Karpas-422 (cell line): Measurements from ENCODE around the gene PROK2. TPM values are rescaled to one million over a fixed set of nuclear protein-coding genes. Genes with fewer than 3 reads are reported as not detected.

Experiments used
- DNase-seq: peaks from one replicate; pipeline ENCODE4 v3.0.0-alpha.2; 2015
- H2AFZ ChIP-seq: fragments of 200-600 bp; sonication (generic); 2 replicates; pipeline ENCODE4 v1.6.1; 2014; ENCODE audit warnings: antibody characterized with exemption, low read length, mixed read lengths
- H3K27ac ChIP-seq: fragments of 200-600 bp; sonication (generic); 2 replicates; pipeline ENCODE4 v1.5.1; 2014; ENCODE audit warnings: mild to moderate bottlenecking, low read length, moderate library complexity
- H3K27me3 ChIP-seq: fragments of 200-600 bp; sonication (generic); 2 replicates; pipeline ENCODE4 v1.6.1; 2014; ENCODE audit warnings: low read length, mixed read lengths
- H3K36me3 ChIP-seq: fragments of 200-600 bp; sonication (generic); 2 replicates; pipeline ENCODE4 v1.6.1; 2014; ENCODE audit warnings: low read length, mixed read lengths; ENCODE audit not compliant: insufficient read depth
- H3K4me1 ChIP-seq: fragments of 200-600 bp; sonication (generic); 2 replicates; pipeline ENCODE4 v1.6.1; 2014; ENCODE audit warnings: mild to moderate bottlenecking, low read length, mixed read lengths
- H3K4me2 ChIP-seq: fragments of 200-600 bp; sonication (generic); 2 replicates; pipeline ENCODE4 v1.6.1; 2014; ENCODE audit warnings: low read length, low read depth, mild to moderate bottlenecking; ENCODE audit not compliant: poor library complexity, severe bottlenecking
- H3K4me3 ChIP-seq: fragments of 200-600 bp; sonication (generic); 2 replicates; pipeline ENCODE4 v1.5.1; 2014; ENCODE audit warnings: mild to moderate bottlenecking, antibody characterized with exemption, low read length, mixed read lengths
- H3K79me2 ChIP-seq: fragments of 200-600 bp; sonication (generic); 2 replicates; pipeline ENCODE4 v1.6.1; 2014; ENCODE audit warnings: mild to moderate bottlenecking, low read length, mixed read lengths
- H3K9ac ChIP-seq: fragments of 200-600 bp; sonication (generic); 2 replicates; pipeline ENCODE4 v1.6.0; 2014; ENCODE audit warnings: low read length
- H3K9me2 ChIP-seq: fragments of 200-600 bp; sonication (generic), shearing (Covaris generic); replicated peaks from 2 replicates; pipeline ENCODE4 v1.6.0; 2014; ENCODE audit warnings: mild to moderate bottlenecking, low read length, moderate library complexity; ENCODE audit not compliant: insufficient read depth
- H3K9me3 ChIP-seq: fragments of 300-700, 200-600 bp; sonication (generic); 2 replicates; pipeline ENCODE4 v1.6.1; 2014; ENCODE audit warnings: low read length, mixed read lengths
- H4K20me1 ChIP-seq: fragments of 200-600 bp; sonication (generic); 2 replicates; pipeline ENCODE4 v1.6.1; 2014; ENCODE audit warnings: mild to moderate bottlenecking, antibody characterized with exemption, low read length, low read depth; ENCODE audit not compliant: insufficient read depth
- total RNA-seq: library from RNA; depleted of rRNA; stranded (reverse); fragments of >200 nt; shearing (Covaris generic); gene quantifications from 2 replicates; pipeline ENCODE4 v1.2.3, GENCODE V29; 2014; ENCODE audit warnings: low replicate concordance

Gene PROK2
- total RNA-seq, 1 experiment from 2014 or later, result not detected

GRCh38 chr3:71752831-71753700 is 31.9 kb downstream of the PROK2 start:
- no peaks in the 10 kb centered on the region for H4K20me1 ChIP-seq
- H3K79me2 ChIP-seq, result no peaks in the 10 kb centered on the region
- no peaks in the 10 kb centered on the region for H3K9me2 ChIP-seq
- H3K4me2 ChIP-seq, result no peak overlapping the region
- no peak overlapping the region for H3K4me3 ChIP-seq
- no peak overlapping the region for H3K9ac ChIP-seq
- no peaks in the 10 kb centered on the region for H3K36me3 ChIP-seq
- no peak overlapping the region for H3K27ac ChIP-seq
- H3K4me1 ChIP-seq, result no peaks in the 10 kb centered on the region
- H2AFZ ChIP-seq, result no peak overlapping the region
- no peaks in the 10 kb centered on the region for H3K9me3 ChIP-seq
- H3K27me3 ChIP-seq, result no peaks in the 10 kb centered on the region
- DNase-seq, result no peak

GRCh38 chr3:71751602-71752001 is 33.3 kb downstream of the PROK2 start:
- Histone ChIP-seq H3K36me3 (no peaks in the 10 kb centered on the region), H3K4me3 (no peak overlapping the region), H3K9me2 (no peaks in the 10 kb centered on the region), H3K4me2 (no peak overlapping the region), H3K27me3 (no peaks in the 10 kb centered on the region), H4K20me1 (no peaks in the 10 kb centered on the region), H3K79me2 (no peaks in the 10 kb centered on the region), H3K9me3 (no peaks in the 10 kb centered on the region), H2AFZ (no peak overlapping the region), H3K4me1 (no peaks in the 10 kb centered on the region), H3K27ac (no peak overlapping the region), H3K9ac (no peak overlapping the region)
- DNase-seq, result no peak

GRCh38 chr3:71744738-71745137 is 40.2 kb downstream of the PROK2 start:
- H3K9ac ChIP-seq, result no peak overlapping the region

GRCh38 chr3:71742621-71743020 is 42.3 kb downstream of the PROK2 start:
- Histone ChIP-seq H3K27me3 (peaks cover 3% of the 10 kb centered on the region; the same call in 1 of the 2 replicates), H3K4me3 (no peak overlapping the region), H3K79me2 (no peaks in the 10 kb centered on the region), H3K4me1 (no peaks in the 10 kb centered on the region), H3K9me3 (peaks cover 15% of the 10 kb centered on the region), H3K4me2 (no peak overlapping the region), H2AFZ (no peak overlapping the region), H3K27ac (no peak overlapping the region), H3K9ac (no peak overlapping the region), H3K36me3 (0 out of 2 replicates have a peak, but pooled peaks cover 3% of the 10 kb centered on the region), H4K20me1 (no peaks in the 10 kb centered on the region), H3K9me2 (no peaks in the 10 kb centered on the region)
- no peak for DNase-seq

More at GRCh38 chr3:71744738-71745137, 40.2 kb downstream of the PROK2 start:
- Histone ChIP-seq H4K20me1 (no peaks in the 10 kb centered on the region), H3K27me3 (peaks cover 3% of the 10 kb centered on the region; the same call in 1 of the 2 replicates), H3K79me2 (no peaks in the 10 kb centered on the region), H3K9me3 (peaks cover 15% of the 10 kb centered on the region), H3K4me3 (no peak overlapping the region), H3K4me2 (no peak overlapping the region), H3K36me3 (0 out of 2 replicates have a peak, but pooled peaks cover 3% of the 10 kb centered on the region), H3K27ac (no peak overlapping the region), H2AFZ (no peak overlapping the region), H3K4me1 (no peaks in the 10 kb centered on the region), H3K9me2 (no peaks in the 10 kb centered on the region)
- DNase-seq, result no peak

- no peak for DNase-seq
- H3K9me3 ChIP-seq, result no peaks in the 10 kb centered on the region
- peaks cover 3% of the 10 kb centered on the region for H3K4me1 ChIP-seq
- no peaks in the 10 kb centered on the region for H3K79me2 ChIP-seq
- no peaks in the 10 kb centered on the region for H3K27me3 ChIP-seq
- no peak overlapping the region for H3K9ac ChIP-seq
- no peak overlapping the region for H3K4me2 ChIP-seq
- no peaks in the 10 kb centered on the region for H4K20me1 ChIP-seq
- no peak overlapping the region for H3K4me3 ChIP-seq
- H3K27ac ChIP-seq, result no peak overlapping the region
- no peaks in the 10 kb centered on the region for H3K36me3 ChIP-seq
- H2AFZ ChIP-seq, result no peak overlapping the region
- no peaks in the 10 kb centered on the region for H3K9me2 ChIP-seq
Measured at GRCh38 chr3:71734881-71735280, 50.1 kb downstream of the PROK2 start.

- Histone ChIP-seq H3K9me2 (no peaks in the 10 kb centered on the region), H3K4me3 (no peak overlapping the region), H3K36me3 (no peaks in the 10 kb centered on the region), H3K9ac (no peak overlapping the region), H3K4me2 (no peak overlapping the region), H3K9me3 (no peaks in the 10 kb centered on the region), H4K20me1 (no peaks in the 10 kb centered on the region), H3K27me3 (no peaks in the 10 kb centered on the region), H3K27ac (no peak overlapping the region), H2AFZ (no peak overlapping the region), H3K4me1 (peaks cover 3% of the 10 kb centered on the region), H3K79me2 (no peaks in the 10 kb centered on the region)
- DNase-seq, result no peak
Measured at GRCh38 chr3:71733319-71733718, 51.6 kb downstream of the PROK2 start.

GRCh38 chr3:71732637-71733036 is 52.3 kb downstream of the PROK2 start:
- DNase-seq, result no peak
- Histone ChIP-seq H3K79me2 (no peaks in the 10 kb centered on the region), H3K27ac (no peak overlapping the region), H3K4me2 (no peak overlapping the region), H3K9ac (no peak overlapping the region), H3K9me3 (no peaks in the 10 kb centered on the region), H3K9me2 (no peaks in the 10 kb centered on the region), H2AFZ (no peak overlapping the region), H3K4me1 (peaks cover 3% of the 10 kb centered on the region), H3K4me3 (no peak overlapping the region), H3K36me3 (no peaks in the 10 kb centered on the region), H4K20me1 (no peaks in the 10 kb centered on the region), H3K27me3 (no peaks in the 10 kb centered on the region)

GRCh38 chr3:71728632-71729342 is 56.2 kb downstream of the PROK2 start:
- Histone ChIP-seq H3K27ac (no peak overlapping the region), H3K4me3 (no peak overlapping the region)

More at GRCh38 chr3:71728632-71729342, 56.2 kb downstream of the PROK2 start:
- Histone ChIP-seq H3K9ac (no peak overlapping the region), H3K4me2 (no peak overlapping the region), H3K9me2 (no peaks in the 10 kb centered on the region), H3K4me1 (peaks cover 9% of the 10 kb centered on the region), H4K20me1 (no peaks in the 10 kb centered on the region), H3K27me3 (no peaks in the 10 kb centered on the region), H3K9me3 (no peaks in the 10 kb centered on the region), H3K79me2 (no peaks in the 10 kb centered on the region), H3K36me3 (no peaks in the 10 kb centered on the region), H2AFZ (no peak overlapping the region)
- DNase-seq, result peak; percentile 64
